ENCODE data around the gene CASP12. TPM values are rescaled to one million over a fixed set of nuclear protein-coding genes. Genes with fewer than 3 reads are reported as not detected.

The CASP12 gene
- total RNA-seq, 1 donor from 2014 or later: not detected

- Mint-ChIP-seq H3K9me3 (no peaks in the 10 kb centered on the region), H3K4me3 (no peak overlapping the region), H3K27me3 (no peaks in the 10 kb centered on the region), H3K4me1 (ENCODE audit: unreplicated experiment) (no peaks in the 10 kb centered on the region), H3K27ac (no peak overlapping the region), H3K36me3 (no peaks in the 10 kb centered on the region)
- TF ChIP-seq CTCF (conservative IDR thresholded peaks at IDR 0.05): no peak
- DNase-seq (ENCODE audit: extremely low spot score, unreplicated experiment): no peak
These were observed 25.0 kb downstream of the CASP12 start for GRCh38 chr11:104873252-104873651.

- no peaks in the 10 kb centered on the region for H3K27me3 Mint-ChIP-seq
- H3K9me3 Mint-ChIP-seq: no peaks in the 10 kb centered on the region
- H3K4me1 Mint-ChIP-seq (ENCODE audit: unreplicated experiment): no peaks in the 10 kb centered on the region
- H3K36me3 Mint-ChIP-seq: no peaks in the 10 kb centered on the region
- DNase-seq (ENCODE audit: extremely low spot score, unreplicated experiment): no peak
- no peak overlapping the region for H3K27ac Mint-ChIP-seq
- no peak for TF ChIP-seq CTCF (conservative IDR thresholded peaks at IDR 0.05)
- H3K4me3 Mint-ChIP-seq: no peak overlapping the region
These were observed 25.9 kb downstream of the CASP12 start for GRCh38 chr11:104872393-104872792.

- no peaks in the 10 kb centered on the region for H3K9me3 Mint-ChIP-seq
- DNase-seq (ENCODE audit: extremely low spot score, unreplicated experiment): no peak
- no peaks in the 10 kb centered on the region for H3K4me1 Mint-ChIP-seq (ENCODE audit: unreplicated experiment)
- no peak overlapping the region for H3K27ac Mint-ChIP-seq
- no peak for TF ChIP-seq CTCF (conservative IDR thresholded peaks at IDR 0.05)
- no peaks in the 10 kb centered on the region for H3K36me3 Mint-ChIP-seq
- H3K27me3 Mint-ChIP-seq: no peaks in the 10 kb centered on the region
- H3K4me3 Mint-ChIP-seq: no peak overlapping the region
These were observed 27.4 kb downstream of the CASP12 start for GRCh38 chr11:104870910-104871309.

- no peak overlapping the region for H3K27ac Mint-ChIP-seq
- no peaks in the 10 kb centered on the region for H3K36me3 Mint-ChIP-seq
- H3K9me3 Mint-ChIP-seq: peaks cover 4% of the 10 kb centered on the region
- DNase-seq (ENCODE audit: extremely low spot score, unreplicated experiment): no peak
- TF ChIP-seq CTCF (conservative IDR thresholded peaks at IDR 0.05): no peak
- no peaks in the 10 kb centered on the region for H3K4me1 Mint-ChIP-seq (ENCODE audit: unreplicated experiment)
- no peak overlapping the region for H3K4me3 Mint-ChIP-seq
- H3K27me3 Mint-ChIP-seq: no peaks in the 10 kb centered on the region
These were observed 31.4 kb downstream of the CASP12 start for GRCh38 chr11:104866815-104867214.

GRCh38 chr11:104858882-104859775 is 39.1 kb downstream of the CASP12 start:
- Mint-ChIP-seq H3K4me3 (no peak overlapping the region), H3K9me3 (no peaks in the 10 kb centered on the region), H3K4me1 (ENCODE audit: unreplicated experiment) (peaks cover 14% of the 10 kb centered on the region), H3K36me3 (peaks cover 4% of the 10 kb centered on the region), H3K27me3 (no peaks in the 10 kb centered on the region), H3K27ac (no peak overlapping the region)
- no peak for TF ChIP-seq CTCF (conservative IDR thresholded peaks at IDR 0.05)
- no peak for DNase-seq (ENCODE audit: extremely low spot score, unreplicated experiment)
